Liver (tissue), 9 donors: ENCODE data around the gene TRMT2A. TPM values are rescaled to one million over a fixed set of nuclear protein-coding genes. Genes with fewer than 3 reads are reported as not detected.

Experiments
- DNase-seq: peaks from one replicate; pipeline ENCODE4 v3.0.0-alpha.2; 2017; ENCODE audit warnings: low spot score
- H3K27ac ChIP-seq, 2 donors: one replicate each; pipeline ENCODE4 v1.7.0; 2013; ENCODE audit warnings: inconsistent platforms in 2 of 2, low read length in 2 of 2, control low read depth in 1 of 2, low read depth in 1 of 2, mild to moderate bottlenecking in 1 of 2
- H3K27me3 ChIP-seq, 4 donors: one replicate each; pipeline versions ENCODE4 v1.6.1 to v1.7.0; 2013; ENCODE audit warnings: low read length in 3 of 4, inconsistent platforms in 1 of 4, mild to moderate bottlenecking in 1 of 4, moderate library complexity in 1 of 4; ENCODE audit not compliant: control insufficient read depth in 4 of 4, insufficient read depth in 4 of 4
- H3K36me3 ChIP-seq, 4 donors: one replicate each; pipeline versions ENCODE4 v1.6.1 to v1.7.0; 2013; ENCODE audit warnings: low read length in 3 of 4, mild to moderate bottlenecking in 3 of 4, low read depth in 1 of 4, moderate library complexity in 1 of 4; ENCODE audit not compliant: control insufficient read depth in 4 of 4, insufficient read depth in 3 of 4
- H3K4me1 ChIP-seq, 4 donors: one replicate each; pipeline versions ENCODE4 v1.6.1 to v1.7.0; 2013; ENCODE audit warnings: low read length in 3 of 4, mild to moderate bottlenecking in 3 of 4, moderate library complexity in 1 of 4; ENCODE audit not compliant: control insufficient read depth in 4 of 4, insufficient read depth in 4 of 4
- H3K4me3 ChIP-seq, 3 donors: one replicate each; pipeline versions ENCODE4 v1.6.1 to v1.7.0; 2013; ENCODE audit warnings: low read length in 3 of 3, control low read depth in 1 of 3, low read depth in 1 of 3, mild to moderate bottlenecking in 1 of 3
- H3K9ac ChIP-seq, 2 donors: one replicate each; pipeline ENCODE4 v1.7.0; 2013; ENCODE audit warnings: low read length in 2 of 2, mild to moderate bottlenecking in 2 of 2, moderate library complexity in 2 of 2, control low read depth in 1 of 2, low read depth in 1 of 2
- H3K9me3 ChIP-seq, 4 donors: one replicate each; pipeline versions ENCODE4 v1.6.1 to v1.7.0; 2013; ENCODE audit warnings: low read length in 3 of 4; ENCODE audit not compliant: control insufficient read depth in 4 of 4
- CTCF ChIP-seq: fragments of 150-350 bp; IDR thresholded peaks from 2 replicates; pipeline ENCODE4 v1.5.1; 2017; ENCODE audit warnings: improper control_type of control experiment, low read depth, low read length; ENCODE audit not compliant: missing input control
- EGR1 ChIP-seq, 2 donors: IDR thresholded peaks; 2 replicates each; pipeline ENCODE4 v1.6.1; 2016 to 2018; ENCODE audit warnings: antibody characterized with exemption in 2 of 2, low read depth in 2 of 2
- FOXA1 ChIP-seq: IDR thresholded peaks from 2 replicates; pipeline ENCODE4 v1.6.1; 2016; ENCODE audit warnings: antibody characterized with exemption
- FOXA2 ChIP-seq: IDR thresholded peaks from 2 replicates; pipeline ENCODE4 v1.6.1; 2016; ENCODE audit warnings: antibody characterized with exemption
- GABPA ChIP-seq, 2 donors: IDR thresholded peaks in 1 of 2; conservative IDR thresholded peaks in 1 of 2; 2 replicates each; pipeline ENCODE4 v1.6.1; 2016; ENCODE audit warnings: antibody characterized with exemption in 2 of 2, mild to moderate bottlenecking in 1 of 2, moderate library complexity in 1 of 2
- HNF4A ChIP-seq, 2 donors: conservative IDR thresholded peaks; 2 replicates each; pipeline ENCODE4 v1.6.1; 2016; ENCODE audit warnings: antibody characterized with exemption in 2 of 2, mild to moderate bottlenecking in 2 of 2
- HNF4G ChIP-seq: IDR thresholded peaks from 2 replicates; pipeline ENCODE4 v1.6.1; 2016; ENCODE audit warnings: antibody characterized with exemption
- MAX ChIP-seq: IDR thresholded peaks from 2 replicates; pipeline ENCODE4 v1.6.1; 2016; ENCODE audit warnings: antibody characterized with exemption
- NR2F2 ChIP-seq: IDR thresholded peaks from 2 replicates; pipeline ENCODE4 v1.6.1; 2016; ENCODE audit warnings: antibody characterized with exemption
- RAD21 ChIP-seq, 2 donors: IDR thresholded peaks; 2 replicates each; pipeline ENCODE4 v1.6.1; 2016; ENCODE audit warnings: antibody characterized with exemption in 2 of 2, mild to moderate bottlenecking in 2 of 2
- RXRA ChIP-seq, 2 donors: IDR thresholded peaks; 2 replicates each; pipeline ENCODE4 v1.6.1; 2017 to 2018; ENCODE audit warnings: antibody characterized with exemption in 2 of 2, mild to moderate bottlenecking in 1 of 2
- SP1 ChIP-seq: IDR thresholded peaks from 2 replicates; pipeline ENCODE4 v1.6.1; 2018; ENCODE audit warnings: antibody characterized with exemption, mild to moderate bottlenecking
- TAF1 ChIP-seq: conservative IDR thresholded peaks from 2 replicates; pipeline ENCODE4 v1.6.1; 2016; ENCODE audit warnings: antibody characterized with exemption, mild to moderate bottlenecking
- WGBS: extraction: QIAGEN DNeasy Blood & Tissue Kit; methylation state at CpG from one replicate; pipeline ENCODE4 v1.1.7; 2013; 5-methylcytosine and 5-hydroxymethylcytosine counted together
- polyA plus RNA-seq, 2 donors: library from polyadenylated mRNA; stranded (reverse) in 1 of 2; unstranded in 1 of 2; fragments of 200-250 nt in 1 of 2; fragments of >200 nt in 1 of 2; fragmentation: Nextera tagmentation in 1 of 2; extraction: Ambion mirVana in 1 of 2; gene quantifications; one replicate each; pipeline versions ENCODE4 v1.2.1 to v1.2.3, GENCODE V29; 2013 to 2015
- total RNA-seq, 2 donors: library from RNA; depleted of rRNA; stranded (reverse); fragments of >200 nt; gene quantifications; one replicate each; pipeline ENCODE4 v1.2.3, GENCODE V29; 2014
- donor health status: healthy.
- donor health status: healthy.
- donor health status: healthy.
- donor health status: healthy.
- donor health status: healthy.

TRMT2A gene
- total and polyA plus RNA-seq, 4 donors, result 19.9 to 32.9 (median 25.2) TPM

DNA sequence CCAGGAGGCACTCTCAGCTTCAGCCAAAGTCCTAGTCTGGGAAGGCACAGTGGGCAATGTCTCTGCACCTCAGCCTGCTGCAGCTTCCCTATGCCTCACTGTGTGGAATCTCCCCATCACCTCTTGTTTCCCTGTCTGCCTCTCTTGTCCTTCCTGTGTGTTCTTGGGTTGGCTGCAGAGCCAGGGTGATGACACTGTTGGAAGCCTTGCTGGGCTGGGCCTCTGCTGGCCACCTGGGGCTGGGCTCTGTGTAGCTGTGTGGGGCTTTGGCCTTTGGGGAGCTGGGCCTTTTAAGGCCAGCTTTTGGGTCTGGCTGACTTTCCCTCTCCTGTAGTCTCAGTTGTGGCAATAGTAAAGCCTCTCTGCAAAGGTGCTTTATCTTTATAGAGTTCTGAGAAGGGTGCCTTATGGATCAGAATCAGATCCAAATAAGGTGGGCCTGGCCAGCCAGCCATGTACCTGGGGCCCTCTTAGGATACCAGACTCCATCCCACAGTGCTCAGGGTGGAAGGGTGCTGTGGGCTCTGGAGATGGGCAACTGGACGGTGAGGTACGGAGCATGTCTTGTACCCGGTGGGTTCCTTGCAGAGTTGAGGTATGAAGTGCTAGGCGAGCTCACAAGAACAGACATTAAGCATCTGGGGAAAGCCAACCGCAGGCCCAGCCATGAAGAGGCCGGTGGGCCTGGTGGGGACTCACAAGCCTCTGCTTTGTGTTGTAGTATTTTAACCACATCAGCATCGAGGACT lies 11.4 kb downstream of the TRMT2A start:
- TF ChIP-seq GABPA (IDR thresholded peaks at IDR 0.05 in 1 of 2, conservative IDR thresholded peaks at IDR 0.05 in 1 of 2) (no peak), MAX (no peak), FOXA1 (no peak), HNF4G (no peak), NR2F2 (no peak), FOXA2 (no peak), RAD21 (IDR thresholded peaks at IDR 0.05) (no peak), CTCF (no peak), TAF1 (no peak), EGR1 (IDR thresholded peaks at IDR 0.05; ENCODE audit: low read depth in 2 of 2) (no peak), SP1 (no peak), HNF4A (conservative IDR thresholded peaks at IDR 0.05) (no peak), RXRA (IDR thresholded peaks at IDR 0.05) (no peak)
- no peak overlapping the region for H3K4me3 ChIP-seq
- WGBS, result 91% methylated on average over 7 of the region's 7 CpGs
- no peak overlapping the region for H3K9ac ChIP-seq
- H3K36me3 ChIP-seq, result peaks cover 18 to 55% (median 34%) of the 10 kb centered on the region in 4 donors
- peaks cover 0 to 31% (median 18%) of the 10 kb centered on the region in 4 donors for H3K4me1 ChIP-seq
- H3K9me3 ChIP-seq, result no peaks in the 10 kb centered on the region
- H3K27ac ChIP-seq, result no peak overlapping the region
- H3K27me3 ChIP-seq, result no peaks in the 10 kb centered on the region
- DNase-seq, result no peak

DNA sequence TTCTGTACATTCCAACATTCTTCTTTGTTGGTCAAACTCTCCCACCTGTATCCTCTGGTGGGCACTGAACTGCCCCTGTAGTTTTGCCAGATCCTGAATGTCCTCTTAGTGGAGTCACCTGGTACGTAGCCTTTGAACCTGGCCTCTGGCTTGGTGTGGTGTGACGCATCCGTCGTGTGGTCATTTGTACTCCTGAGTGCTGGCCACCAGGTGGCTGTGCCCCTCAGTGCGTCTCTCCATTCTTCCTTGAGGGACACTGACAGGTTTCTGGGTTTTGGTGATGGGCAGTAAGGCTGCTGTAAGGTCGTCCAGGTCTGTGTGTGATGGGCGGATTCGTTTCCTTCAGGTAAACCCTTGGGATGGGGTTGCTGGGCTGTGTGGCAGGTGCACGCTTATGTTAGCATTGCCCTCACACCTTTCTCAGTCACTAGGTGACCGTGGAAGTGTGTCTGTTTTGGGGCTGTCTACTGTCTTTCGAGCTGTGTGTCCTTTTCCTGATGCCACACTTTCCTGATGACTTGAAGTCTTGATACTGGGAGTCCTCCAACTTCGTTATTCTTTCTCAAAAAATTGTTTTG lies 14.7 kb downstream of the TRMT2A start:
- Histone ChIP-seq H3K9ac (peak overlapping the region in 1 of 2 donors; percentile 38), H3K36me3 (peaks cover 13 to 34% (median 20%) of the 10 kb centered on the region in 4 donors), H3K27ac (peak overlapping the region; percentile 51 to 56), H3K4me1 (peaks cover 0 to 31% (median 18%) of the 10 kb centered on the region in 4 donors), H3K9me3 (no peaks in the 10 kb centered on the region), H3K27me3 (no peaks in the 10 kb centered on the region), H3K4me3 (no peak overlapping the region)
- TF ChIP-seq MAX, result no peak
- TF ChIP-seq HNF4A (conservative IDR thresholded peaks at IDR 0.05), result peak in 1 of 2 donors; percentile 51
- TF ChIP-seq CTCF, result peak; percentile 34
- TF ChIP-seq RAD21 (IDR thresholded peaks at IDR 0.05), result peak in 1 of 2 donors; percentile 69
- WGBS, result 73% methylated on average over 12 of the region's 12 CpGs
- DNase-seq, result no peak
